Fibroblast of lung (primary cell): ENCODE data around the gene ZC3HAV1L.

Source experiments
- CTCF ChIP-seq, 2 donors: IDR thresholded peaks in 1 of 2; conservative IDR thresholded peaks in 1 of 2; 1 replicate in 1 of 2; 2 replicates in 1 of 2; pipeline ENCODE4 v1.5.1; 2011 to 2012; ENCODE audit warnings: low read length in 2 of 2, control low read depth in 1 of 2, inconsistent platforms in 1 of 2, low read depth in 1 of 2, mild to moderate bottlenecking in 1 of 2
- EZH2 ChIP-seq: IDR thresholded peaks from 2 replicates; pipeline ENCODE4 v1.5.1; 2012; ENCODE audit warnings: low read length, control low read depth, mild to moderate bottlenecking; ENCODE audit errors: missing control alignments

- TF ChIP-seq CTCF (conservative IDR thresholded peaks at IDR 0.05 in 1 of 2, IDR thresholded peaks at IDR 0.05 in 1 of 2; ENCODE audit: low read depth in 1 of 2, low read length in 2 of 2) (no peak), EZH2 (no peak)
These were observed 55.8 kb downstream of the ZC3HAV1L start for GRCh38 chr7:138979988-138980562.
